Sigmoid colon (tissue), 7 donors: ENCODE data around the gene CCDC63. TPM values are rescaled to one million over a fixed set of nuclear protein-coding genes. Genes with fewer than 3 reads are reported as not detected.
"Not testable (repeated sequence)": the region's sequence is repeated elsewhere in the genome, so short reads cannot be mapped to it uniquely, and the experiment has no call there.

ENCODE experiments used
- DNase-seq: peaks from one replicate; pipeline ENCODE4 v3.0.0-alpha.2; 2019
- H3K27ac ChIP-seq, 4 donors: fragments of 200-600 bp; sonication (generic); one replicate each; pipeline ENCODE4 v1.5.1; 2016 to 2019; ENCODE audit warnings: mild to moderate bottlenecking in 1 of 4
- H3K27me3 ChIP-seq, 3 donors: fragments of 200-600 bp; sonication (generic); one replicate each; pipeline ENCODE4 v1.5.1; 2019; ENCODE audit warnings: mild to moderate bottlenecking in 1 of 3
- H3K36me3 ChIP-seq, 4 donors: fragments of 200-600 bp; sonication (generic); one replicate each; pipeline ENCODE4 v1.5.1; 2016 to 2019
- H3K4me1 ChIP-seq, 4 donors: fragments of 200-600 bp; sonication (generic); one replicate each; pipeline ENCODE4 v1.5.1; 2017 to 2019
- H3K4me3 ChIP-seq, 4 donors: fragments of 200-600 bp; sonication (generic); one replicate each; pipeline ENCODE4 v1.5.1; 2017 to 2019; ENCODE audit warnings: mild to moderate bottlenecking in 2 of 4, moderate library complexity in 1 of 4
- H3K9me3 ChIP-seq, 4 donors: fragments of 200-600 bp in 3 of 4; sonication (generic) in 3 of 4; one replicate each; pipeline versions ENCODE4 v1.5.1 to v1.6.1; 2013 to 2019
- CTCF ChIP-seq, 4 experiments: fragments of 450-650 bp in 3 of 4; fragments of 200-600 bp in 1 of 4; IDR thresholded peaks; one replicate each; pipeline ENCODE4 v1.5.1; 2016 to 2019; ENCODE audit warnings: antibody characterized with exemption in 4 of 4, mild to moderate bottlenecking in 3 of 4, moderate library complexity in 2 of 4
- EP300 ChIP-seq, 4 donors: sonication (generic); formaldehyde crosslinking; IDR thresholded peaks; one replicate each; pipeline ENCODE4 v1.6.1; 2017; ENCODE audit warnings: antibody characterized with exemption in 4 of 4
- POLR2A ChIP-seq, 2 donors: fragments of 450-650 bp; IDR thresholded peaks; one replicate each; pipeline ENCODE4 v1.6.1; 2016; ENCODE audit warnings: antibody characterized with exemption in 2 of 2, mild to moderate bottlenecking in 2 of 2, moderate library complexity in 2 of 2
- POLR2AphosphoS5 ChIP-seq, 4 donors: sonication (generic); formaldehyde crosslinking; IDR thresholded peaks; one replicate each; pipeline ENCODE4 v1.6.1; 2017; ENCODE audit warnings: antibody characterized with exemption in 4 of 4
- WGBS, 2 donors: extraction: QIAGEN DNeasy Blood & Tissue Kit; methylation state at CpG; one replicate each; pipeline ENCODE4 v1.1.7; 2013; 5-methylcytosine and 5-hydroxymethylcytosine counted together
- intact Hi-C: fragments of 100-400 bp; cut with DNase I; formaldehyde crosslinking; loops from one replicate; pipeline ENCODE4 v1.15.1; 2023
- polyA plus RNA-seq, 3 donors: library from polyadenylated mRNA; stranded (reverse); fragments of 200-250 nt; gene quantifications; one replicate each; pipeline ENCODE4 v1.2.3, GENCODE V29; 2013
- total RNA-seq, 4 donors: library from RNA; depleted of rRNA; stranded (reverse); fragments of >200 nt; gene quantifications; one replicate each; pipeline ENCODE4 v1.1.0, GENCODE V29; 2016
- donor health status: healthy with polysubstance abuse.
- donor health status: Bipolar disorder and iron deficiency.
- donor health status: healthy.

CCDC63 gene
- total and polyA plus RNA-seq, 7 donors, result not detected

GRCh38 chr12:110849748-110850403 lies 3.1 kb downstream of the CCDC63 start:
- Histone ChIP-seq H3K4me3 (no peak overlapping the region), H3K36me3 (no peaks in the 10 kb centered on the region), H3K27me3 (no peaks in the 10 kb centered on the region), H3K27ac (no peak overlapping the region), H3K4me1 (peaks cover 0 to 13% (median 12%) of the 10 kb centered on the region in 4 donors), H3K9me3 (no peaks in the 10 kb centered on the region)
- no peak for TF ChIP-seq POLR2A (IDR thresholded peaks at IDR 0.05)
- TF ChIP-seq POLR2AphosphoS5 (IDR thresholded peaks at IDR 0.05), result no peak
- TF ChIP-seq EP300 (IDR thresholded peaks at IDR 0.05), result no peak
- no peak for TF ChIP-seq CTCF (IDR thresholded peaks at IDR 0.05)
- WGBS, 2 donors, result 92 to 93% methylated on average over 5 of the region's 5 CpGs
- no peak for DNase-seq
- intact Hi-C loops, result no loop called here

- Histone ChIP-seq H3K27me3 (no peaks in the 10 kb centered on the region), H3K4me3 (no peak overlapping the region), H3K27ac (no peak overlapping the region), H3K36me3 (no peaks in the 10 kb centered on the region), H3K9me3 (no peaks in the 10 kb centered on the region), H3K4me1 (peaks cover 0 to 9% (median 8%) of the 10 kb centered on the region in 4 donors)
- DNase-seq, result no peak
- WGBS, 2 donors, result 60 to 77% methylated on average over 5 of the region's 5 CpGs
- intact Hi-C loops, result no loop called here
- TF ChIP-seq CTCF (IDR thresholded peaks at IDR 0.05) (no peak), EP300 (IDR thresholded peaks at IDR 0.05) (no peak), POLR2AphosphoS5 (IDR thresholded peaks at IDR 0.05) (no peak), POLR2A (IDR thresholded peaks at IDR 0.05) (no peak)
Observed at GRCh38 chr12:110850762-110851161, 4.0 kb downstream of the CCDC63 start.

GRCh38 chr12:110853836-110854235 lies 7.0 kb downstream of the CCDC63 start:
- H3K36me3 ChIP-seq, result no peaks in the 10 kb centered on the region
- H3K9me3 ChIP-seq, result no peaks in the 10 kb centered on the region
- no peaks in the 10 kb centered on the region for H3K4me1 ChIP-seq
- TF ChIP-seq POLR2AphosphoS5 (IDR thresholded peaks at IDR 0.05), result no peak
- no peak for TF ChIP-seq POLR2A (IDR thresholded peaks at IDR 0.05)
- TF ChIP-seq CTCF (IDR thresholded peaks at IDR 0.05), result no peak
- TF ChIP-seq EP300 (IDR thresholded peaks at IDR 0.05), result no peak
- intact Hi-C loops, result no loop called here
- H3K27me3 ChIP-seq, result no peaks in the 10 kb centered on the region
- no peak for DNase-seq
- H3K27ac ChIP-seq, result no peak overlapping the region
- H3K4me3 ChIP-seq, result no peak overlapping the region
- WGBS, 2 donors, result 64 to 75% methylated on average over 4 of the region's 4 CpGs

GRCh38 chr12:110856542-110856941 lies 9.8 kb downstream of the CCDC63 start:
- no peak for DNase-seq
- Histone ChIP-seq H3K36me3 (no peaks in the 10 kb centered on the region), H3K27ac (no peak overlapping the region), H3K4me1 (no peaks in the 10 kb centered on the region), H3K27me3 (no peaks in the 10 kb centered on the region), H3K9me3 (no peaks in the 10 kb centered on the region), H3K4me3 (no peak overlapping the region)
- TF ChIP-seq EP300 (IDR thresholded peaks at IDR 0.05), result no peak
- TF ChIP-seq CTCF (IDR thresholded peaks at IDR 0.05), result no peak
- TF ChIP-seq POLR2A (IDR thresholded peaks at IDR 0.05), result no peak
- TF ChIP-seq POLR2AphosphoS5 (IDR thresholded peaks at IDR 0.05), result no peak
- 85 to 89% methylated on average over 4 of the region's 4 CpGs for WGBS, 2 donors
- intact Hi-C loops, result no loop called here

- TF ChIP-seq POLR2AphosphoS5 (IDR thresholded peaks at IDR 0.05), result no peak
- no peak for TF ChIP-seq POLR2A (IDR thresholded peaks at IDR 0.05)
- TF ChIP-seq EP300 (IDR thresholded peaks at IDR 0.05), result no peak
- TF ChIP-seq CTCF (IDR thresholded peaks at IDR 0.05), result no peak
- Histone ChIP-seq H3K27me3 (no peaks in the 10 kb centered on the region), H3K9me3 (no peaks in the 10 kb centered on the region), H3K36me3 (no peaks in the 10 kb centered on the region), H3K27ac (no peak overlapping the region), H3K4me3 (no peak overlapping the region), H3K4me1 (no peaks in the 10 kb centered on the region)
- DNase-seq, result no peak
- 85 to 87% methylated on average over 5 of the region's 5 CpGs for WGBS, 2 donors
- intact Hi-C loops, result no loop called here
Observed at GRCh38 chr12:110857528-110857927, 10.7 kb downstream of the CCDC63 start.

GRCh38 chr12:110857954-110858353 lies 11.2 kb downstream of the CCDC63 start:
- H3K9me3 ChIP-seq, H3K4me1 ChIP-seq, H3K27ac ChIP-seq, intact Hi-C loops, H3K27me3 ChIP-seq, H3K4me3 ChIP-seq, DNase-seq, H3K36me3 ChIP-seq: not testable (repeated sequence)
- WGBS, 2 donors, result 91 to 96% methylated on average over 4 of the region's 4 CpGs
